ENCODE measurements around the gene TMC4. TPM values are rescaled to one million over a fixed set of nuclear protein-coding genes. Genes with fewer than 3 reads are reported as not detected.

TMC4 gene
- total and polyA plus RNA-seq, 7 experiments from 2014 or later, result 0.20 to 5.9 (median 1.1) TPM; not detected in 3

- H3K27ac Mint-ChIP-seq, result peak overlapping the region; percentile 95 to 100 (median 99)
- Histone ChIP-seq H3K27me3 (ENCODE audit: control insufficient read depth in 2 of 2, insufficient read depth in 2 of 2, low read length in 2 of 2) (no peaks in the 10 kb centered on the region), H3K4me3 (ENCODE audit: low read length) (peak overlapping the region; percentile 78), H3K36me3 (ENCODE audit: control insufficient read depth in 2 of 3, insufficient read depth in 3 of 3, low read length in 3 of 3) (peaks cover 10 to 49% (median 26%) of the 10 kb centered on the region in 3 experiments), H3K27ac (ENCODE audit: low read depth, low read length) (peak overlapping the region; percentile 87), H3K4me1 (ENCODE audit: control insufficient read depth in 2 of 2, insufficient read depth in 2 of 2, low read length in 2 of 2) (peaks cover 41 to 54% of the 10 kb centered on the region in 2 donors), H3K9me3 (ENCODE audit: control insufficient read depth in 2 of 3, low read length in 3 of 3) (no peaks in the 10 kb centered on the region)
- ChIA-PET POLR2A (interaction anchor here (0.5 to 11.2 kb wide), 16 partner anchors 9 to 291 kb away, joined by 3 to 173 read pairs (median 6); partner anchors contain the start of genes CNOT3, MBOAT7, MYADM and NDUFA3), CTCF (interaction anchor here (0.5 to 2.4 kb wide), 6 partner anchors 12 to 229 kb away, joined by 3 to 7 read pairs (median 4); partner anchors contain the start of genes CNOT3 and MBOAT7)
- ATAC-seq (no peak), DNase-seq (peak in 5 of 9 donors; percentile 23 to 47 (median 34))
- H3K27me3 Mint-ChIP-seq, result no peaks in the 10 kb centered on the region
- H3K9me3 Mint-ChIP-seq, result peaks cover 0 to 9% (median 0%) of the 10 kb centered on the region in 11 donors
- peaks cover 5 to 22% (median 17%) of the 10 kb centered on the region in 5 donors for H3K36me3 Mint-ChIP-seq
- peaks cover 45 to 89% (median 66%) of the 10 kb centered on the region in 7 donors for H3K4me1 Mint-ChIP-seq
- intact Hi-C loops (cut with micrococcal nuclease), result loop anchor here (1.0 to 2.0 kb wide), 10 partner anchors 22 to 1981 kb away; partner anchors contain the start of genes CNOT3 (in 2 of the 2), MYADM (in 2 of the 2), PRPF31 (in 2 of the 2) and TFPT (in 2 of the 2)
- peak overlapping the region; percentile 91 to 100 (median 98) for H3K4me3 Mint-ChIP-seq
Measured at GRCh38 chr19:54158812-54159351, 14.1 kb downstream of the TMC4 start.

DNA sequence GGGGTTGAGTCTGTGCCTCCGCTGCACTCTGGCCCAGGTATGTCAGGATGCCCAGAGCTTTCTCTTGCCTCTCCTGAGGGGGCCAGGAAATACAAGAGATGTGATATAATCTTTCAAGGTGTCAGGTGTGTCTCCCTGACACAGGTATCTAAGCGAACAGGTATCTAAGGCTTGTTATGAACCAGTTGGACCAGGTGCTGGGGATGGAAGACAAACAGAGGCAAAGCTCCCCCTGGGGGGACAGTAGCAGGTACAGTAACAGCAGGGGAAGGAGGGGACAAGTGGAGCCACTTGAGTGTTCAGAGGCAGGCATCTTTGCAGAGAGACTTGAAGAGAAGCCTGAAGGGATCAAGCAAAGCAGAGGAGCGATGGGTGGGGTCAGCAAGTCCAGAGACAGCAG lies 16.0 kb downstream of the TMC4 start:
- ATAC-seq, result no peak
- no peaks in the 10 kb centered on the region for H3K27me3 ChIP-seq (ENCODE audit: control insufficient read depth in 2 of 2, insufficient read depth in 2 of 2, low read length in 2 of 2)
- peaks cover 10 to 68% (median 32%) of the 10 kb centered on the region in 3 experiments for H3K36me3 ChIP-seq (ENCODE audit: control insufficient read depth in 2 of 3, insufficient read depth in 3 of 3, low read length in 3 of 3)
- CTCF ChIA-PET, result no interaction called here
- DNase-seq, result no peak
- Mint-ChIP-seq H3K36me3 (peaks cover 10 to 26% (median 21%) of the 10 kb centered on the region in 5 donors), H3K4me3 (peak overlapping the region; percentile 14 to 71 (median 64)), H3K9me3 (peaks cover 0 to 10% (median 0%) of the 10 kb centered on the region in 11 donors), H3K27ac (peak overlapping the region in 7 of 9 donors; percentile 42 to 81 (median 72)), H3K27me3 (no peaks in the 10 kb centered on the region), H3K4me1 (peaks cover 46 to 80% (median 62%) of the 10 kb centered on the region in 7 donors)
- intact Hi-C loops (cut with micrococcal nuclease), result no loop called here
- POLR2A ChIA-PET, result interaction anchor here (0.6 to 11.2 kb wide), 7 partner anchors 9 to 1264 kb away, joined by 3 to 173 read pairs (median 6); partner anchors contain the start of genes CNOT3, MBOAT7, PRPF31 and TFPT
- no peak overlapping the region for H3K4me3 ChIP-seq (ENCODE audit: low read length)
- H3K4me1 ChIP-seq (ENCODE audit: control insufficient read depth in 2 of 2, insufficient read depth in 2 of 2, low read length in 2 of 2), result peaks cover 35 to 56% of the 10 kb centered on the region in 2 donors
- H3K9me3 ChIP-seq (ENCODE audit: control insufficient read depth in 2 of 3, low read length in 3 of 3), result no peaks in the 10 kb centered on the region
- no peak overlapping the region for H3K27ac ChIP-seq (ENCODE audit: low read depth, low read length)

DNA sequence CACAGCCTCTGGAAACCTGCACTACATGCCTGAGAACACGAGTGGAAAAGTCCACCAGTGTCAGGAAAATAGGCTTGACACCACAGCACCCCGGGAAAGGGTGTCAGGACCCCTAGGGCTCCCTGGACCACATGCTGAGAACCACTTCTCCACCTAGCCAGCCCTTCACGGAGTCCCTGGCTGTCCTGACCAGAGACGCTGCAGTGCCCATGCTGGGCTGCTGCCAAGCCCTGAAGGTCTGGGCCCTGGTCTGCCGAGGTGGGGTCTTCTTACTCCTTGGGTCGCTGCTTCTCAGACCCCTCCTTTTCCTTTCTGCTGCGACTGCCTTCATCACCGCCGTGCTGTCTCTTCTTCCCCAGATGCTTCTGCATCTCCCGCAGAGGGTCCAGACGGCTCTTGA lies 16.5 kb downstream of the TMC4 start:
- H3K9me3 Mint-ChIP-seq, result peaks cover 0 to 10% (median 0%) of the 10 kb centered on the region in 11 donors
- peaks cover 10 to 73% (median 32%) of the 10 kb centered on the region in 3 experiments for H3K36me3 ChIP-seq (ENCODE audit: control insufficient read depth in 2 of 3, insufficient read depth in 3 of 3, low read length in 3 of 3)
- CTCF ChIA-PET, result no interaction called here
- peak overlapping the region in 4 of 10 donors; percentile 2 to 67 (median 64) for H3K4me3 Mint-ChIP-seq
- H3K36me3 Mint-ChIP-seq, result peaks cover 10 to 30% (median 21%) of the 10 kb centered on the region in 5 donors
- no peaks in the 10 kb centered on the region for H3K9me3 ChIP-seq (ENCODE audit: control insufficient read depth in 2 of 3, low read length in 3 of 3)
- peaks cover 35 to 52% of the 10 kb centered on the region in 2 donors for H3K4me1 ChIP-seq (ENCODE audit: control insufficient read depth in 2 of 2, insufficient read depth in 2 of 2, low read length in 2 of 2)
- H3K27ac ChIP-seq (ENCODE audit: low read depth, low read length), result no peak overlapping the region
- DNase-seq, result no peak
- no peaks in the 10 kb centered on the region for H3K27me3 ChIP-seq (ENCODE audit: control insufficient read depth in 2 of 2, insufficient read depth in 2 of 2, low read length in 2 of 2)
- POLR2A ChIA-PET, result interaction anchor here (0.6 to 11.2 kb wide), 8 partner anchors 9 to 1265 kb away, joined by 3 to 173 read pairs (median 6); partner anchors contain the start of genes CNOT3, MBOAT7, PRPF31 and TFPT
- H3K27ac Mint-ChIP-seq, result peak overlapping the region in 4 of 9 donors; percentile 42 to 81 (median 70)
- ATAC-seq, result no peak
- intact Hi-C loops (cut with micrococcal nuclease), result no loop called here
- no peaks in the 10 kb centered on the region for H3K27me3 Mint-ChIP-seq
- H3K4me1 Mint-ChIP-seq, result peaks cover 41 to 76% (median 65%) of the 10 kb centered on the region in 7 donors
- H3K4me3 ChIP-seq (ENCODE audit: low read length), result no peak overlapping the region

- peak overlapping the region in 3 of 10 donors; percentile 4 to 38 (median 27) for H3K4me3 Mint-ChIP-seq
- Histone ChIP-seq H3K27me3 (ENCODE audit: control insufficient read depth in 2 of 2, insufficient read depth in 2 of 2, low read length in 2 of 2) (no peaks in the 10 kb centered on the region), H3K4me1 (ENCODE audit: control insufficient read depth in 2 of 2, insufficient read depth in 2 of 2, low read length in 2 of 2) (peaks cover 34 to 50% of the 10 kb centered on the region in 2 donors), H3K9me3 (ENCODE audit: control insufficient read depth in 2 of 3, low read length in 3 of 3) (no peaks in the 10 kb centered on the region), H3K4me3 (ENCODE audit: low read length) (no peak overlapping the region), H3K36me3 (ENCODE audit: control insufficient read depth in 2 of 3, insufficient read depth in 3 of 3, low read length in 3 of 3) (peaks cover 10 to 81% (median 32%) of the 10 kb centered on the region in 3 experiments), H3K27ac (ENCODE audit: low read depth, low read length) (peak overlapping the region; percentile 52)
- no peaks in the 10 kb centered on the region for H3K27me3 Mint-ChIP-seq
- ATAC-seq, result no peak
- H3K9me3 Mint-ChIP-seq, result peaks cover 0 to 10% (median 0%) of the 10 kb centered on the region in 11 donors
- ChIA-PET CTCF (no interaction called here), POLR2A (interaction anchor here (0.9 to 11.2 kb wide), 5 partner anchors 8 to 52 kb away, joined by 4 to 173 read pairs (median 6); partner anchors contain the start of genes CNOT3 and MBOAT7)
- H3K4me1 Mint-ChIP-seq, result peaks cover 36 to 72% (median 65%) of the 10 kb centered on the region in 7 donors
- H3K27ac Mint-ChIP-seq, result peak overlapping the region in 3 of 9 donors; percentile 45 to 76 (median 59)
- DNase-seq, result no peak
- peaks cover 10 to 35% (median 24%) of the 10 kb centered on the region in 5 donors for H3K36me3 Mint-ChIP-seq
- intact Hi-C loops (cut with micrococcal nuclease), result no loop called here
Measured at GRCh38 chr19:54155694-54156093, 17.3 kb downstream of the TMC4 start.

DNA sequence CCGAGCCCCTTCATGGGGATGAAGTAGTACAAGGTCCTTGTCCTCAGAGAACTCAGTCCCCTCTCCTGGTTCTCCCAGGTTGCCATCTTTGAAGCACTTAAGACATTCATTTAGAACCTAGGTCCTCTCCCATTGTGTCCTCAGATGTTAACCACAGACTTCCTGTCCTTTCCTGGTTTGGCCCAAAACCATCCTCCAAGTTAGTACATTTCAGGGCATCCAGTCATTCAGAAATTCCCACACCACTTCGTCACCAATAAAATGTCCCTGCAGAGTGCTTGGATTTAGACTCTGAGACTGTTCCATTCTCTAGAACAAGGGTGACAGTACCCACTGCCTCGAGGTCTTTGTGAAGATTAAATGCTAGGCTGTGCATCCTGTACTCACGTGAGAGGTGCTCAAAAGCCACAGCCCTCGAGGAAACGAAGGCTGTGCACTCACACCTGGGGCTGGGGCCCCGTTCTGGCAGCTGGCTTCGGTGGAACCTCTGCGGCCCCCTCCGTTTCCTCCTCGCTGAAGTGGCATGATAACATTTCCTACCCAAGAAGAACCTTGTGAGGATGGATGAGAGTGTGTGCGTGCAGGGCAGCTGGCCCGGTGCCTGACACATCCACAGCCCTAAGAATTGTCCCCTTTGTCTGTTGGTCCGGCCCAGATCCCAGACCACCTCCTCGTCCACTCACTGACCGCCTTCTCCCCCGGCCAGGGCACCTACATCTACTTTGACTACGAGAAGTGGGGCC lies 18.2 kb downstream of the TMC4 start:
- H3K27ac Mint-ChIP-seq, result peak overlapping the region; percentile 65 to 96 (median 85)
- intact Hi-C loops (cut with micrococcal nuclease), result no loop called here
- peaks cover 29 to 63% (median 55%) of the 10 kb centered on the region in 7 donors for H3K4me1 Mint-ChIP-seq
- ChIA-PET POLR2A (interaction anchor here (2.0 to 11.2 kb wide), 2 partner anchors 14 to 35 kb away, joined by 7 to 173 read pairs; partner anchors contain the start of genes CNOT3 and MBOAT7), CTCF (interaction anchor here (1.0 kb wide), 1 partner anchor 18 kb away, joined by 4 read pairs; no protein-coding TSS in a partner anchor)
- peak overlapping the region; percentile 6 for H3K4me3 ChIP-seq (ENCODE audit: low read length)
- peak overlapping the region; percentile 47 to 78 (median 67) for H3K4me3 Mint-ChIP-seq
- no peak for ATAC-seq
- peak overlapping the region; percentile 52 for H3K27ac ChIP-seq (ENCODE audit: low read depth, low read length)
- H3K27me3 ChIP-seq (ENCODE audit: control insufficient read depth in 2 of 2, insufficient read depth in 2 of 2, low read length in 2 of 2), result no peaks in the 10 kb centered on the region
- no peaks in the 10 kb centered on the region for H3K9me3 ChIP-seq (ENCODE audit: control insufficient read depth in 2 of 3, low read length in 3 of 3)
- H3K4me1 ChIP-seq (ENCODE audit: control insufficient read depth in 2 of 2, insufficient read depth in 2 of 2, low read length in 2 of 2), result peaks cover 27 to 44% of the 10 kb centered on the region in 2 donors
- H3K27me3 Mint-ChIP-seq, result no peaks in the 10 kb centered on the region
- H3K36me3 Mint-ChIP-seq, result peaks cover 13 to 38% (median 24%) of the 10 kb centered on the region in 5 donors
- H3K9me3 Mint-ChIP-seq, result peaks cover 0 to 9% (median 0%) of the 10 kb centered on the region in 11 donors
- DNase-seq, result peak in 7 of 9 donors; percentile 61 to 79 (median 72)
- peaks cover 10 to 90% (median 37%) of the 10 kb centered on the region in 3 experiments for H3K36me3 ChIP-seq (ENCODE audit: control insufficient read depth in 2 of 3, insufficient read depth in 3 of 3, low read length in 3 of 3)
